Mammary epithelial cell (primary cell): ENCODE measurements around the gene ALK.

ENCODE experiments used
- EZH2 ChIP-seq: IDR thresholded peaks from 2 replicates; pipeline ENCODE4 v1.6.1; 2012; ENCODE audit warnings: low read length, inconsistent platforms, borderline replicate concordance
- TF ChIP-seq, protein P1 (sequence below), 2 donors: IDR thresholded peaks in 1 of 2; conservative IDR thresholded peaks in 1 of 2; 2 replicates each; pipeline ENCODE4 v1.5.1; 2011 to 2012; ENCODE audit warnings: inconsistent platforms in 2 of 2, low read length in 2 of 2, mild to moderate bottlenecking in 2 of 2, control low read depth in 1 of 2, low read depth in 1 of 2; ENCODE audit not compliant: insufficient read depth in 1 of 2; ENCODE audit errors: extremely low read depth in 1 of 2

DNA sequence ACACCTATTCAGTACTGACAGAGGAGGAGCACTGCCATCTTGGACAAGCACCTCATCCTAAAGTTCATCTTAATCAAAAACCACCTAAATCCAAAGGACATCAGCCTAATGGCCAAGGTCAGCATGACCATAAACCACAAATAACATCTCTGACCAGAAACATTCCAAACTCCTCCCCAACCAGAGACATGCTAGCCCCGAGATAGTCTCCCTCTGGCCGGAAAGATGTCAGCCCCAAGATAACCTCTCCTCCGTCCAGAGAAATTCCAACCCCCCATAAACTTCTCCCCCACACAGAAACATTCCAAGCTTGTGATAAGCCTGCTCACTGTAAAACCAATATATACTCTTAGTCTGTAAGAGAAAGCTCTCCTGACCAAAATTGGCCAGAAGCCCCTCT is 545.5 kb downstream of the ALK start:
- TF ChIP-seq EZH2 = no peak
- TF ChIP-seq, protein P1, sequence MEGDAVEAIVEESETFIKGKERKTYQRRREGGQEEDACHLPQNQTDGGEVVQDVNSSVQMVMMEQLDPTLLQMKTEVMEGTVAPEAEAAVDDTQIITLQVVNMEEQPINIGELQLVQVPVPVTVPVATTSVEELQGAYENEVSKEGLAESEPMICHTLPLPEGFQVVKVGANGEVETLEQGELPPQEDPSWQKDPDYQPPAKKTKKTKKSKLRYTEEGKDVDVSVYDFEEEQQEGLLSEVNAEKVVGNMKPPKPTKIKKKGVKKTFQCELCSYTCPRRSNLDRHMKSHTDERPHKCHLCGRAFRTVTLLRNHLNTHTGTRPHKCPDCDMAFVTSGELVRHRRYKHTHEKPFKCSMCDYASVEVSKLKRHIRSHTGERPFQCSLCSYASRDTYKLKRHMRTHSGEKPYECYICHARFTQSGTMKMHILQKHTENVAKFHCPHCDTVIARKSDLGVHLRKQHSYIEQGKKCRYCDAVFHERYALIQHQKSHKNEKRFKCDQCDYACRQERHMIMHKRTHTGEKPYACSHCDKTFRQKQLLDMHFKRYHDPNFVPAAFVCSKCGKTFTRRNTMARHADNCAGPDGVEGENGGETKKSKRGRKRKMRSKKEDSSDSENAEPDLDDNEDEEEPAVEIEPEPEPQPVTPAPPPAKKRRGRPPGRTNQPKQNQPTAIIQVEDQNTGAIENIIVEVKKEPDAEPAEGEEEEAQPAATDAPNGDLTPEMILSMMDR (conservative IDR thresholded peaks at IDR 0.05 in 1 of 2, IDR thresholded peaks at IDR 0.05 in 1 of 2; ENCODE audit: extremely low read depth in 1 of 2, insufficient read depth in 1 of 2, low read depth in 1 of 2, low read length in 2 of 2) = no peak
